HepG2 (cell line): ENCODE measurements around the gene PRXL2A. TPM values are rescaled to one million over a fixed set of nuclear protein-coding genes. Genes with fewer than 3 reads are reported as not detected.

Experiments used
- ATAC-seq: fragments of 200-7000 bp; cut with Tn5 transposase; 3 replicates; pipeline ENCODE4 v1.9.1; 2020; ENCODE audit warnings: mild to moderate bottlenecking, moderate library complexity
- BruUV-seq: library from RNA; stranded (reverse); fragments of 400-500 nt; replicated peaks from 2 replicates; lab custom pipeline; 2021; lab: Mats Ljungman, UMichigan
- CTCF ChIA-PET: fragments of 300-600 bp; formaldehyde crosslinking; extraction: SDS; loops from one replicate; lab custom pipeline; 2021; ENCODE audit warnings: low total read pairs, inconsistent platforms, low intra/inter-chr PET ratio; lab: Yijun Ruan, JAX
- POLR2A ChIA-PET: fragments of 350-600 bp; sonication (Branson Sonifier 250); formaldehyde crosslinking; loops from one replicate; lab custom pipeline; 2020; ENCODE audit warnings: antibody characterized with exemption, inconsistent platforms; lab: Yijun Ruan, JAX
- DNase-seq: peaks from one replicate; pipeline ENCODE4 v3.0.0-alpha.2; 2015; ENCODE audit warnings: low spot score
- FAIRE-seq: peaks from 3 replicates; lab custom pipeline; 2011; peaks lifted over from hg19 to GRCh38; lab: Jason Lieb, UNC
- H2AFZ ChIP-seq: one replicate; pipeline ENCODE4 v1.6.1; 2011; ENCODE audit warnings: low read length, inconsistent platforms
- H3K27ac ChIP-seq: fragments of 300-600 bp; 3 replicates; pipeline ENCODE4 v1.8.0; 2011; ENCODE audit warnings: mixed run types, mild to moderate bottlenecking, mixed read lengths, low read length, inconsistent platforms; ENCODE audit not compliant: insufficient read depth; ENCODE audit errors: extremely low read length
- H3K27me3 ChIP-seq, 2 experiments: fragments of 200-600 bp in 1 of 2; 2 replicates in 1 of 2; 3 replicates in 1 of 2; pipeline versions ENCODE4 v1.6.0 to v1.8.0; 2011; ENCODE audit warnings: low read length in 2 of 2, mild to moderate bottlenecking in 2 of 2, moderate library complexity in 2 of 2, inconsistent platforms in 1 of 2; ENCODE audit not compliant: insufficient read depth in 2 of 2, control insufficient read depth in 1 of 2
- H3K36me3 ChIP-seq, 2 experiments: fragments of 200-600 bp in 1 of 2; replicated peaks in 1 of 2; 2 replicates in 1 of 2; 3 replicates in 1 of 2; pipeline versions ENCODE4 v1.5.1 to v1.8.0; 2011; ENCODE audit warnings: low read length in 2 of 2, inconsistent platforms in 1 of 2; ENCODE audit not compliant: insufficient read depth in 2 of 2, control insufficient read depth in 1 of 2
- H3K4me1 ChIP-seq: 2 replicates; pipeline ENCODE4 v1.5.1; 2012; ENCODE audit warnings: low read length, inconsistent platforms; ENCODE audit not compliant: insufficient read depth
- H3K4me2 ChIP-seq: 2 replicates; pipeline ENCODE4 v1.6.0; 2011; ENCODE audit warnings: low read depth, low read length, inconsistent platforms
- H3K4me3 ChIP-seq, 3 experiments: fragments of 200-600 bp in 1 of 3; sonication (generic), shearing (Covaris generic) in 1 of 3; replicated peaks in 1 of 3; 2 replicates each; pipeline ENCODE4 v1.5.1; 2011 to 2016; ENCODE audit warnings: low read length in 3 of 3, inconsistent platforms in 2 of 3, low read depth in 2 of 3, mild to moderate bottlenecking in 2 of 3, control low read depth in 1 of 3, mixed read lengths in 1 of 3; ENCODE audit not compliant: insufficient read depth in 1 of 3
- H3K79me2 ChIP-seq: one replicate; pipeline ENCODE4 v1.6.1; 2011; ENCODE audit warnings: low read length, inconsistent platforms; ENCODE audit not compliant: insufficient read depth
- H3K9ac ChIP-seq: 2 replicates; pipeline ENCODE4 v1.6.0; 2011; ENCODE audit warnings: mild to moderate bottlenecking, low read depth, low read length, inconsistent platforms; ENCODE audit not compliant: insufficient read depth
- H3K9me3 ChIP-seq: 2 replicates; pipeline ENCODE4 v1.5.1; 2012; ENCODE audit warnings: mild to moderate bottlenecking, low read length
- H4K20me1 ChIP-seq: 2 replicates; pipeline ENCODE4 v1.6.0; 2011; ENCODE audit warnings: inconsistent platforms, mild to moderate bottlenecking, low read length, moderate library complexity; ENCODE audit not compliant: insufficient read depth
- EZH2 ChIP-seq: conservative IDR thresholded peaks from 2 replicates; pipeline ENCODE4 v1.6.1; 2012; ENCODE audit warnings: mild to moderate bottlenecking, low read depth, low read length, moderate library complexity
- FOSL1 ChIP-seq: sonication (generic); formaldehyde crosslinking; IDR thresholded peaks from 2 replicates; pipeline ENCODE4 v1.9.0; 2021; ENCODE audit warnings: missing genetic modification reagents, borderline replicate concordance
- FOXK1 ChIP-seq: sonication (generic); formaldehyde crosslinking; IDR thresholded peaks from 2 replicates; pipeline ENCODE4 v1.4.0; 2020; ENCODE audit warnings: low read depth, missing genetic modification reagents, borderline replicate concordance
- HDAC2 ChIP-seq: sonication (generic); formaldehyde crosslinking; IDR thresholded peaks from 2 replicates; pipeline ENCODE4 v1.4.0; 2020; ENCODE audit warnings: missing genetic modification reagents
- LBX2 ChIP-seq: sonication (generic); formaldehyde crosslinking; IDR thresholded peaks from 2 replicates; pipeline ENCODE4 v1.5.0; 2020; ENCODE audit warnings: missing genetic modification reagents, mild to moderate bottlenecking, borderline replicate concordance
- MBNL3 ChIP-seq: fragments of 250-450 bp; sonication (Bioruptor Pico); conservative IDR thresholded peaks from 2 replicates; pipeline ENCODE4 v1.8.0; 2022; ENCODE audit warnings: mild to moderate bottlenecking, inconsistent platforms
- NBN ChIP-seq: fragments of 450-650 bp; conservative IDR thresholded peaks from 2 replicates; pipeline ENCODE4 v1.6.1; 2017
- NFIB ChIP-seq: sonication (generic); formaldehyde crosslinking; IDR thresholded peaks from 2 replicates; pipeline ENCODE4 v1.9.0; 2021; ENCODE audit warnings: missing genetic modification reagents, mild to moderate bottlenecking, borderline replicate concordance
- SRSF9 ChIP-seq: fragments of 200-400 bp; formaldehyde crosslinking; IDR thresholded peaks from 2 replicates; pipeline ENCODE4 v1.6.1; 2018; ENCODE audit warnings: borderline replicate concordance, mild to moderate bottlenecking, low read depth, low read length; ENCODE audit not compliant: insufficient read depth, poor library complexity, severe bottlenecking
- ZC3H4 ChIP-seq: sonication (generic); formaldehyde crosslinking; IDR thresholded peaks from 2 replicates; pipeline ENCODE4 v1.4.0; 2020; ENCODE audit warnings: missing genetic modification reagents, borderline replicate concordance
- ZNF574 ChIP-seq: sonication (generic); formaldehyde crosslinking; IDR thresholded peaks from 2 replicates; pipeline ENCODE4 v1.4.0; 2020; ENCODE audit warnings: missing genetic modification reagents
- ZNF746 ChIP-seq: sonication (generic); formaldehyde crosslinking; IDR thresholded peaks from 2 replicates; pipeline ENCODE4 v1.8.0; 2022; ENCODE audit warnings: mild to moderate bottlenecking, missing genetic modification reagents
- ZNF878 ChIP-seq: sonication (generic); formaldehyde crosslinking; IDR thresholded peaks from 2 replicates; pipeline ENCODE4 v1.8.1; 2023; ENCODE audit warnings: mild to moderate bottlenecking, missing genetic modification reagents, moderate library complexity
- ZSCAN30 ChIP-seq: sonication (generic); formaldehyde crosslinking; IDR thresholded peaks from 2 replicates; pipeline ENCODE4 v1.5.0; 2020; ENCODE audit warnings: mild to moderate bottlenecking, missing genetic modification reagents
- whole genome bisulfite sequencing: methylation state at CpG from one replicate; pipeline ENCODE4 v1.1.6; 2017; ENCODE audit warnings: low lambda C conversion rate; 5-methylcytosine and 5-hydroxymethylcytosine counted together
- in situ Hi-C: cut with HindIII; loops from 2 replicates; pipeline ENCODE4 v1.10.0; 2017; ENCODE audit warnings: low pct_unique_long_range_greater_than_20kb; ENCODE audit not compliant: extremely low pct_ligation_motif_present
- intact Hi-C: fragments of 100-400 bp; cut with micrococcal nuclease; formaldehyde crosslinking; loops from one replicate; pipeline ENCODE4 v1.10.0; 2022; ENCODE audit not compliant: unreplicated experiment
- polyA plus RNA-seq, 8 experiments: library from polyadenylated mRNA; depleted of rRNA in 3 of 8; stranded (reverse) in 7 of 8; unstranded in 1 of 8; fragments of >200 nt; fragmentation: Illumina TruSeq in 4 of 8; extraction: Trizol in 4 of 8; gene quantifications; 2 replicates each; pipeline versions ENCODE4 v1.2.1 to v1.2.3, GENCODE V29; 2011 to 2016; ENCODE audit warnings: low read depth in 4 of 8, missing spikeins in 1 of 8, mixed read lengths in 1 of 8; ENCODE audit not compliant: insufficient read depth in 1 of 8
- total RNA-seq, 5 experiments: library from RNA; depleted of rRNA; stranded (reverse); fragments of >200 nt; fragmentation: Illumina TruSeq; extraction: Trizol; gene quantifications; 2 replicates each; pipeline ENCODE4 v1.2.3, GENCODE V29; 2016; ENCODE audit warnings: low read depth in 1 of 5
- TF ChIP-seq, protein P1 (sequence below): sonication (generic); formaldehyde crosslinking; IDR thresholded peaks from 2 replicates; pipeline ENCODE4 v1.5.0; 2020; ENCODE audit warnings: missing genetic modification reagents
- TF ChIP-seq, protein P2 (sequence below): sonication (generic); formaldehyde crosslinking; IDR thresholded peaks from 2 replicates; pipeline ENCODE4 v1.5.0; 2020; ENCODE audit warnings: mild to moderate bottlenecking, low read depth, missing genetic modification reagents, borderline replicate concordance
- TF ChIP-seq, protein P3 (sequence below): sonication (generic); formaldehyde crosslinking; IDR thresholded peaks from 2 replicates; pipeline ENCODE4 v1.5.0; 2020; ENCODE audit warnings: mild to moderate bottlenecking, missing genetic modification reagents, moderate library complexity

Gene PRXL2A
- total and polyA plus RNA-seq, 2 of the 13 experiments (the other 11 are each of a cell fraction or from before 2014, with no cell fraction given), result 43.9 to 79.9 TPM

- no peak for TF ChIP-seq ZNF574
Observed at GRCh38 chr10:80437227-80437626, 28.9 kb downstream of the PRXL2A start (continued).

DNA sequence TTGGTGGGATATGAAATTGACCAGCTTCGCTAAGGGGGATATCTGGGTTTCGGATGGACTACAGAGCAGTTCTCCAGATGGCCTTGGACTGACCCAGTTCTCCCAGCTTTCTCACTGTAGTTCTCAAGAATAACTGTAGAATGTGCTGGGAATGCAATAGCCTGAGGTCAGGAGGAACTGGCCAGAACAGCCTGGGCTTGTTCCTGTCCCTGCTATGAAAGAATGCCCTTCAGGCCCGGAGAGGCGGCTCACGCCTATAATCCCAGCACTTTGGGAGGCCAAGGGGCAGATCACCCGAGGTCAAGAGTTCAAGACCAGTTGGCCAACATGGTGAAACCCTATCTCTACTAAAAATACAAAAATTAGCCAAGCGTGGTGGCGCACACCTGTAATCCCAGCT is 33.5 kb downstream of the PRXL2A start:
- H3K9ac ChIP-seq, result no peak overlapping the region
- intact Hi-C loops, result loop anchor here (2.0 to 10.0 kb wide), 4 partner anchors 35 to 483 kb away; partner anchors contain the start of gene PRXL2A
- no peak overlapping the region for H3K27ac ChIP-seq
- in situ Hi-C loops, result loop anchor here (5.0 kb wide), 1 partner anchor 55 kb away; no protein-coding TSS in a partner anchor
- no peak for DNase-seq
- no peaks in the 10 kb centered on the region for H3K36me3 ChIP-seq
- no peaks in the 10 kb centered on the region for H3K27me3 ChIP-seq
- no peaks in the 10 kb centered on the region for H3K9me3 ChIP-seq
- no peaks in the 10 kb centered on the region for H3K79me2 ChIP-seq
- no peak overlapping the region for H2AFZ ChIP-seq
- no peak for FAIRE-seq
- no peak overlapping the region for H3K4me2 ChIP-seq
- no TSS peak for BruUV-seq
- TF ChIP-seq MBNL3 (CRISPR knock-in tag), result no peak
- TF ChIP-seq, protein P1, sequence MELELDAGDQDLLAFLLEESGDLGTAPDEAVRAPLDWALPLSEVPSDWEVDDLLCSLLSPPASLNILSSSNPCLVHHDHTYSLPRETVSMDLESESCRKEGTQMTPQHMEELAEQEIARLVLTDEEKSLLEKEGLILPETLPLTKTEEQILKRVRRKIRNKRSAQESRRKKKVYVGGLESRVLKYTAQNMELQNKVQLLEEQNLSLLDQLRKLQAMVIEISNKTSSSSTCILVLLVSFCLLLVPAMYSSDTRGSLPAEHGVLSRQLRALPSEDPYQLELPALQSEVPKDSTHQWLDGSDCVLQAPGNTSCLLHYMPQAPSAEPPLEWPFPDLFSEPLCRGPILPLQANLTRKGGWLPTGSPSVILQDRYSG (CRISPR knock-in tag), result no peak
- TF ChIP-seq ZNF878 (CRISPR knock-in tag), result no peak
- TF ChIP-seq, protein P2, sequence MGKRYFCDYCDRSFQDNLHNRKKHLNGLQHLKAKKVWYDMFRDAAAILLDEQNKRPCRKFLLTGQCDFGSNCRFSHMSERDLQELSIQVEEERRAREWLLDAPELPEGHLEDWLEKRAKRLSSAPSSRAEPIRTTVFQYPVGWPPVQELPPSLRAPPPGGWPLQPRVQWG (CRISPR knock-in tag), result no peak
- TF ChIP-seq SRSF9, result no peak
- TF ChIP-seq, protein P3, sequence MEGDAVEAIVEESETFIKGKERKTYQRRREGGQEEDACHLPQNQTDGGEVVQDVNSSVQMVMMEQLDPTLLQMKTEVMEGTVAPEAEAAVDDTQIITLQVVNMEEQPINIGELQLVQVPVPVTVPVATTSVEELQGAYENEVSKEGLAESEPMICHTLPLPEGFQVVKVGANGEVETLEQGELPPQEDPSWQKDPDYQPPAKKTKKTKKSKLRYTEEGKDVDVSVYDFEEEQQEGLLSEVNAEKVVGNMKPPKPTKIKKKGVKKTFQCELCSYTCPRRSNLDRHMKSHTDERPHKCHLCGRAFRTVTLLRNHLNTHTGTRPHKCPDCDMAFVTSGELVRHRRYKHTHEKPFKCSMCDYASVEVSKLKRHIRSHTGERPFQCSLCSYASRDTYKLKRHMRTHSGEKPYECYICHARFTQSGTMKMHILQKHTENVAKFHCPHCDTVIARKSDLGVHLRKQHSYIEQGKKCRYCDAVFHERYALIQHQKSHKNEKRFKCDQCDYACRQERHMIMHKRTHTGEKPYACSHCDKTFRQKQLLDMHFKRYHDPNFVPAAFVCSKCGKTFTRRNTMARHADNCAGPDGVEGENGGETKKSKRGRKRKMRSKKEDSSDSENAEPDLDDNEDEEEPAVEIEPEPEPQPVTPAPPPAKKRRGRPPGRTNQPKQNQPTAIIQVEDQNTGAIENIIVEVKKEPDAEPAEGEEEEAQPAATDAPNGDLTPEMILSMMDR (CRISPR knock-in tag), result no peak
- no peak for TF ChIP-seq FOSL1
- no peak for TF ChIP-seq HDAC2
- no peak for TF ChIP-seq ZC3H4 (CRISPR knock-in tag)
- no peak for TF ChIP-seq FOXK1 (CRISPR knock-in tag)
- no peak for TF ChIP-seq NFIB (CRISPR knock-in tag)
- TF ChIP-seq EZH2, result no peak
- TF ChIP-seq ZSCAN30, result no peak
- TF ChIP-seq ZNF746 (CRISPR knock-in tag), result no peak
- TF ChIP-seq NBN, result no peak
- no peak for TF ChIP-seq LBX2 (CRISPR knock-in tag)
- POLR2A ChIA-PET, result no interaction called here
- no peaks in the 10 kb centered on the region for H4K20me1 ChIP-seq
- WGBS, result 50% methylated on average over 8 of the region's 8 CpGs
- H3K4me1 ChIP-seq, result peaks cover 38% of the 10 kb centered on the region
- ATAC-seq, result no peak
- no peak overlapping the region for H3K4me3 ChIP-seq
- CTCF ChIA-PET, result no interaction called here
